ENCODE results near the gene IL31RA. TPM values are rescaled to one million over a fixed set of nuclear protein-coding genes. Genes with fewer than 3 reads are reported as not detected.

IL31RA gene
- total and polyA plus RNA-seq, 2 of the 13 experiments (the other 11 are each of a cell fraction or from before 2014, with no cell fraction given): not detected

DNA sequence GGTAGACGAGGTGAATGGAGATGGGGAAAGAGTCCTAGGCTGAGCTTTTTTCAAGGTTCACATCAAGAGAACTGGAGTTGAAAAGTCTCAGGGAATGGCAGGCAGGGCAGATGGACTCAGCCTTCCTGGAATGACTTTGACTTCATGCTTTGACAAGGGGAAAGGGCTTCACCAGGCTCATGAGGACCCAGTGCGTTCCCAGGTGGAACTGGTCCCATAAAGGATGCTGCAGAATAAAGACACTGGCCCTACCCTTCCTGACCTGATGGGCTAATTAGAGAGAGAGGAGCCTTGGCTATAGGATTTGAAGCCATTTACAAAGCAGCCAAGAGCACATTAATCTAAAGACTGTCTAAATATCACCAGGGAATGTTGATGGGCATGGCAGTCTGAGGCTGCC lies 63.8 kb downstream of the IL31RA start:
- Histone ChIP-seq H3K79me2 (ENCODE audit: insufficient read depth, low read length) (no peaks in the 10 kb centered on the region), H3K36me3 (replicated peaks in 1 of 2; ENCODE audit: control insufficient read depth in 1 of 2, insufficient read depth in 2 of 2, low read length in 2 of 2) (no peaks in the 10 kb centered on the region), H3K4me2 (ENCODE audit: low read depth, low read length) (no peak overlapping the region), H3K27me3 (ENCODE audit: control insufficient read depth in 1 of 2, insufficient read depth in 2 of 2, low read length in 2 of 2) (peaks cover 0 to 3% of the 10 kb centered on the region in 2 experiments; a peak in 3 of 5 replicates), H3K9ac (ENCODE audit: insufficient read depth, low read depth, low read length) (no peak overlapping the region), H3K4me1 (ENCODE audit: insufficient read depth, low read length) (peaks cover 50% of the 10 kb centered on the region), H3K27ac (ENCODE audit: extremely low read length, insufficient read depth, low read length) (no peak overlapping the region), H3K9me3 (ENCODE audit: low read length) (no peaks in the 10 kb centered on the region), H2AFZ (ENCODE audit: low read length) (no peak overlapping the region), H4K20me1 (ENCODE audit: insufficient read depth, low read length) (no peaks in the 10 kb centered on the region), H3K4me3 (replicated peaks in 1 of 3; ENCODE audit: insufficient read depth in 1 of 3, low read depth in 2 of 3, low read length in 3 of 3) (no peak overlapping the region)
- intact Hi-C loops (cut with micrococcal nuclease; ENCODE audit: unreplicated experiment) (no loop called here), in situ Hi-C loops (cut with HindIII; ENCODE audit: extremely low pct_ligation_motif_present, low pct_unique_long_range_greater_than_20kb) (no loop called here)
- ChIA-PET CTCF (ENCODE audit: low intra/inter-chr PET ratio, low total read pairs) (no interaction called here), POLR2A (no interaction called here)
- ATAC-seq: no peak
- FAIRE-seq: no peak
- no peak for DNase-seq (ENCODE audit: low spot score)
- TF ChIP-seq SP140L (CRISPR knock-in tag; IDR thresholded peaks at IDR 0.05; ENCODE audit: borderline replicate concordance) (no peak), GABPB1 (CRISPR knock-in tag; IDR thresholded peaks at IDR 0.05) (no peak), SNRNP70 (IDR thresholded peaks at IDR 0.05; ENCODE audit: low read depth, low read length) (no peak), ZNF34 (CRISPR knock-in tag; IDR thresholded peaks at IDR 0.05; ENCODE audit: borderline replicate concordance) (no peak), HOXA9 (CRISPR knock-in tag; IDR thresholded peaks at IDR 0.05; ENCODE audit: borderline replicate concordance) (no peak), SAP130 (CRISPR knock-in tag; IDR thresholded peaks at IDR 0.05; ENCODE audit: low read depth) (no peak), FOSL2 (CRISPR knock-in tag; IDR thresholded peaks at IDR 0.05) (no peak), FOXK1 (CRISPR knock-in tag; IDR thresholded peaks at IDR 0.05; ENCODE audit: borderline replicate concordance, low read depth) (no peak)
- TF ChIP-seq, protein P1, sequence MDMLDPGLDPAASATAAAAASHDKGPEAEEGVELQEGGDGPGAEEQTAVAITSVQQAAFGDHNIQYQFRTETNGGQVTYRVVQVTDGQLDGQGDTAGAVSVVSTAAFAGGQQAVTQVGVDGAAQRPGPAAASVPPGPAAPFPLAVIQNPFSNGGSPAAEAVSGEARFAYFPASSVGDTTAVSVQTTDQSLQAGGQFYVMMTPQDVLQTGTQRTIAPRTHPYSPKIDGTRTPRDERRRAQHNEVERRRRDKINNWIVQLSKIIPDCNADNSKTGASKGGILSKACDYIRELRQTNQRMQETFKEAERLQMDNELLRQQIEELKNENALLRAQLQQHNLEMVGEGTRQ (IDR thresholded peaks at IDR 0.05; ENCODE audit: low read depth, low read length): no peak
- TF ChIP-seq, protein P1 (CRISPR knock-in tag; IDR thresholded peaks at IDR 0.05; ENCODE audit: borderline replicate concordance): no peak
- no TSS peak for BruUV-seq (replicated peaks)
- 88% methylated on average over 1 of the region's 2 CpGs for WGBS (ENCODE audit: low lambda C conversion rate)

Data from HepG2 (cell line).